NOMO-1 treated with dmso at 0.1 percent for 144 hours (cell line): ENCODE data around the gene CRYGA.
"Not testable (repeated sequence)": the region's sequence is repeated elsewhere in the genome, so short reads cannot be mapped to it uniquely, and the experiment has no call there.

Experiments
- DNase-seq: peaks from one replicate; lab custom pipeline; 2025; ENCODE audit not compliant: unreplicated experiment; lab: John Stamatoyannopoulos, UW

CRYGA gene

GRCh38 chr2:208127090-208127489 is 36.3 kb downstream of the CRYGA start:
- DNase-seq = no peak

DNA sequence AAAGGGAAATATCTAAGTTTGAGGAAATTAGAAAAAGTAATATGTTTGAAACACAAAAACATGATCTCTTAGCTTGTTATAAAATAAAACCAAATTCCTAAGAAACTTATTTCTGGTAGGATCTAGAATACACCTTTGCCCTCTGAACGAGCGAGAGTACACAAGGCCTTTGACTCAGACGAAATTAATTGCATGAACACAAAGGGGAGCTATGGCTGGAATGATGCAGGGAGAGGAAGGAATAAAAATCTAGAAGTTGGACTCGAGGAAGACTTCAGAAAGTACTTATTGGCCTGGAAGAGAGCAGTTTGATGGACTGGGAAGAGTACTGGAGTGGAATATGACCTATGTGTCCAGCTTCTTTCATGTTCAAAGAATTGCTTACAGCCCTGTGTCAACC is 38.1 kb downstream of the CRYGA start:
- DNase-seq = no peak

DNA sequence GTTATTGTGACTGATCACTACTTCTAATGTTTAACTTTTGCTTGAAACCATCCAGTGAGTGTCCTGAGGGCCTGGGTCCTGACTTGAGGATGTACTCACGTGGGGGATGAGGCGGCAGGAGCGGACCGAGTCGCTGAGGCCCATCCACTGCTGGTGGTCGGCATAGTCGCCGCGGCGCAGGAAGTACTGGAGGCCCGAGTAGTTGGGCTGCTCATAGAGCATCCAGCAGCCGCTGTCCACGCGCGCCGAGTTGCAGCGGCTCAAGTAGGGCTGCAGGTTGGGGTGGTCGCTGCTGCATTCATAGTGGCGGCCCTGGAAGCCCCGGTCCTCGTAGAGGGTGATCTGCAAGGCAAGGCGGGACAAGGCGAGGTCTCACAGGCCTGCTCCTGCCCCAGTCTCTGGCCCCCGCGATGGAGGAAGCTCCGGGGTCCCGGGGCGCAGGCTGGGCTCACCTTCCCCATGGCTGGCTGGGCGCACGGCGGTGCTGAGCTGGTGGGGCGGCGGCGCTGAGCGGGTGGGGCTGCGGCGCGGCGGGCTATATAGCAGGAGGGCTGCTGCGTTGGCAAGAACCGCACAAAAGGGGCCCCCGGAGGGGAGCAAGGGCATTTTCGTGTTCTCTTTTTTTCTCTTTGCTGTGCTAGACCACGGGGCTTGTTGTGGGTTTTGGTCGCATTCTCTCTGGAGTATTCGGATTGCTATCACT is 39.2 kb downstream of the CRYGA start, which contains the start of gene CRYGD:
CRYGD (minus strand) TSS at position 512 of the 703 bp plus-strand sequence; CDS start at position 461, 51 bp downstream.
- DNase-seq = not testable (repeated sequence)

DNA sequence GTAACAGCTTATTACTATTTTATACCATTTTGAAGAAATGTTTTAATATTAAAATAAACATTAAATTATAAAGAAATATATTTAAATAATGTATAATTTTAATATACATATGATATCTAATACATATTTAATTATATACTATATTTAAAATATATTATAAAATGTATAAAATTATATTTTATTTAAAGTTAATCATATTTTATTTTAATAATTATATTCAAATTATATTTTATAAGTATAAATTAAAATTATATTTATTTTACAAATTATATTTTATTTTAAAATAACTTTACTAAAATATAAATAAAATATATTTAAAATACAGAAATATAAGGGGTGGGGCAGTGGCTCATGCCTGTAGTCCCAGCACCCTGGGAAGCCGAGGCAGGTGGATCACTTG is 41.1 kb downstream of the CRYGA start:
- no peak for DNase-seq

DNA sequence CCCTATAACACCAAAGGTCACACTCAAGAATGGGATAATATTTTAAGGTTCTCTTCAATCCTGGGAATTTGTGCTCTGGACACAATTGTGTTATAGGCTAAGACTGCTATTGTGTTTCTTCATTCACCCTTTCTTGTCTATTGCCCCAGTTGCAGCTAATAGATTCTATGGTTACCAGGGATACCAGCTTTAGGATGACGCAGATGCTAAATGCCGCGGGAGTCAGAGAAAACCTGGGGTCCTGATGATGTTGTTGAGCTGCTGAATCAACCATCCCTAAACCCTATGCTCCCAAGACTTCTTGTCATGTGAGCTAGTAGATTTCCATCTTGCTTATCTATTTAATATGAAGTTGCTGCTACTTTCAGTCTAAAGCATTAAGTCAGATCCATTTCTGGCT is 44.5 kb downstream of the CRYGA start:
- DNase-seq = no peak

- not testable (repeated sequence) for DNase-seq
Observed at GRCh38 chr2:208117390-208117789, 46.0 kb downstream of the CRYGA start.

DNA sequence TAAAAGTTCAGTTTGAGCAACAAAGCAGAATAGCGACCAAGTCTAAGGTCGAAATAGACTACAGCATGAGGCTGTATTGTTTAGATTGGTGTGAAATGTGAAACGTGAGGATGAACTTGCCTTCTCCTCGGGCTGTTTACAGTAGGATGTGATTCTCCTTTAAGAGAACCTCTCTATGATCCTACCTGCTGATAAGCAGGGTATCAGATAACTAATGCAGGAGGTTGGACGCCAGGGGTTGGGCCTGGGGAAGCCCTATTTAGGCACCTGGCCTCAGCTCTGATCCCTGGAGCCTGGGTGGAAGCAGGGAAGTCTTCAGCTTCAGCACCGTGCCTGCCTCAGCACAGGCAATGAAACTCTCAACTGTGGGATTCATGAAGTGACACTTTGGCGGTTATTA is 50.4 kb downstream of the CRYGA start:
- no peak for DNase-seq

DNA sequence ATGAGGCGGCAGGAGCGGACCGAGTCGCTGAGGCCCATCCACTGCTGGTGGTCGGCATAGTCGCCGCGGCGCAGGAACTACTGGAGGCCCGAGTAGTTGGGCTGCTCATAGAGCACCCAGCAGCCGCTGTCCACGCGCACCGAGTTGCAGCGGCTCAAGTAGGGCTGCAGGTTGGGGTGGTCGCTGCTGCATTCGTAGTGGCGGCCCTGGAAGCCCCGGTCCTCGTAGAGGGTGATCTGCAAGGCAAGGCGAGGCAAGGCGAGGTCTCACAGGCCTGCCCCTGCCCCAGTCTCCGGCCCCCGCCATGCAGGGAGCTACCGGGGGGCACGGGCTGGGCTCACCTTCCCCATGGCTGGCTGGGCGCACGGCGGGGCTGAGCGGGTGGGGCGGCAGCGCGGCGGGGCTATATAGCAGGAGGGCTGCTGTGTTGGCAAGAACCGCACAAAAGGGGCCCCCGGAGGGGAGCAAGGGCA is 51.1 kb downstream of the CRYGA start:
- DNase-seq = not testable (repeated sequence)
